C4-2B (cell line): Measurements from ENCODE around the gene IL7R.
"Not testable (repeated sequence)": the region's sequence is repeated elsewhere in the genome, so short reads cannot be mapped to it uniquely, and the experiment has no call there.

Experiments used
- H3K27ac ChIP-seq: fragments of 450-650 bp; 2 replicates; pipeline ENCODE4 v1.5.1; 2017
- CTCF ChIP-seq: fragments of 450-650 bp; conservative IDR thresholded peaks from 2 replicates; pipeline ENCODE4 v1.5.1; 2017; ENCODE audit warnings: mild to moderate bottlenecking
- ZFX ChIP-seq: fragments of 450-650 bp; IDR thresholded peaks from 2 replicates; pipeline ENCODE4 v1.6.1; 2017

Gene IL7R

GRCh38 chr5:35884191-35884769 lies 27.6 kb downstream of the IL7R start:
- no peak overlapping the region for H3K27ac ChIP-seq
- no peak for TF ChIP-seq CTCF
- no peak for TF ChIP-seq ZFX

GRCh38 chr5:35884773-35885172 lies 28.1 kb downstream of the IL7R start:
- no peak overlapping the region for H3K27ac ChIP-seq

GRCh38 chr5:35886381-35886780 lies 29.7 kb downstream of the IL7R start:
- H3K27ac ChIP-seq = no peak overlapping the region
- TF ChIP-seq CTCF = no peak
- TF ChIP-seq ZFX = no peak

More at GRCh38 chr5:35884773-35885172, 28.1 kb downstream of the IL7R start:
- no peak for TF ChIP-seq ZFX
- TF ChIP-seq CTCF = no peak

GRCh38 chr5:35887321-35888100 lies 30.8 kb downstream of the IL7R start:
- no peak overlapping the region for H3K27ac ChIP-seq
- no peak for TF ChIP-seq ZFX
- no peak for TF ChIP-seq CTCF

- H3K27ac ChIP-seq = peak overlapping the region; percentile 10; the same call in 1 of the 2 replicates
- TF ChIP-seq ZFX (no peak), CTCF (no peak)
Observed at GRCh38 chr5:35890021-35891020, 33.6 kb downstream of the IL7R start.

- H3K27ac ChIP-seq = not testable (repeated sequence)
Observed at GRCh38 chr5:35892799-35893198, 36.1 kb downstream of the IL7R start.

- H3K27ac ChIP-seq = no peak overlapping the region
- no peak for TF ChIP-seq ZFX
- TF ChIP-seq CTCF = no peak
Observed at GRCh38 chr5:35894131-35894530, 37.4 kb downstream of the IL7R start.
